ENCODE results near the gene C3orf33.

GRCh38 chr3:155815030-155815545 is 9.0 kb upstream of the C3orf33 start:
- TF ChIP-seq, protein P1, sequence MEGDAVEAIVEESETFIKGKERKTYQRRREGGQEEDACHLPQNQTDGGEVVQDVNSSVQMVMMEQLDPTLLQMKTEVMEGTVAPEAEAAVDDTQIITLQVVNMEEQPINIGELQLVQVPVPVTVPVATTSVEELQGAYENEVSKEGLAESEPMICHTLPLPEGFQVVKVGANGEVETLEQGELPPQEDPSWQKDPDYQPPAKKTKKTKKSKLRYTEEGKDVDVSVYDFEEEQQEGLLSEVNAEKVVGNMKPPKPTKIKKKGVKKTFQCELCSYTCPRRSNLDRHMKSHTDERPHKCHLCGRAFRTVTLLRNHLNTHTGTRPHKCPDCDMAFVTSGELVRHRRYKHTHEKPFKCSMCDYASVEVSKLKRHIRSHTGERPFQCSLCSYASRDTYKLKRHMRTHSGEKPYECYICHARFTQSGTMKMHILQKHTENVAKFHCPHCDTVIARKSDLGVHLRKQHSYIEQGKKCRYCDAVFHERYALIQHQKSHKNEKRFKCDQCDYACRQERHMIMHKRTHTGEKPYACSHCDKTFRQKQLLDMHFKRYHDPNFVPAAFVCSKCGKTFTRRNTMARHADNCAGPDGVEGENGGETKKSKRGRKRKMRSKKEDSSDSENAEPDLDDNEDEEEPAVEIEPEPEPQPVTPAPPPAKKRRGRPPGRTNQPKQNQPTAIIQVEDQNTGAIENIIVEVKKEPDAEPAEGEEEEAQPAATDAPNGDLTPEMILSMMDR (IDR thresholded peaks at IDR 0.05), result no peak
- TF ChIP-seq POLR2A (IDR thresholded peaks at IDR 0.05) (no peak), POLR2AphosphoS5 (IDR thresholded peaks at IDR 0.05) (no peak), EP300 (IDR thresholded peaks at IDR 0.05) (no peak)

Measured in gastroesophageal sphincter (tissue), 3 donors.